ENCODE data around the gene TPD52L2.
A peak's percentile ranks its signal among the peaks of the same experiment; 100 is the strongest.

Gene TPD52L2

DNA sequence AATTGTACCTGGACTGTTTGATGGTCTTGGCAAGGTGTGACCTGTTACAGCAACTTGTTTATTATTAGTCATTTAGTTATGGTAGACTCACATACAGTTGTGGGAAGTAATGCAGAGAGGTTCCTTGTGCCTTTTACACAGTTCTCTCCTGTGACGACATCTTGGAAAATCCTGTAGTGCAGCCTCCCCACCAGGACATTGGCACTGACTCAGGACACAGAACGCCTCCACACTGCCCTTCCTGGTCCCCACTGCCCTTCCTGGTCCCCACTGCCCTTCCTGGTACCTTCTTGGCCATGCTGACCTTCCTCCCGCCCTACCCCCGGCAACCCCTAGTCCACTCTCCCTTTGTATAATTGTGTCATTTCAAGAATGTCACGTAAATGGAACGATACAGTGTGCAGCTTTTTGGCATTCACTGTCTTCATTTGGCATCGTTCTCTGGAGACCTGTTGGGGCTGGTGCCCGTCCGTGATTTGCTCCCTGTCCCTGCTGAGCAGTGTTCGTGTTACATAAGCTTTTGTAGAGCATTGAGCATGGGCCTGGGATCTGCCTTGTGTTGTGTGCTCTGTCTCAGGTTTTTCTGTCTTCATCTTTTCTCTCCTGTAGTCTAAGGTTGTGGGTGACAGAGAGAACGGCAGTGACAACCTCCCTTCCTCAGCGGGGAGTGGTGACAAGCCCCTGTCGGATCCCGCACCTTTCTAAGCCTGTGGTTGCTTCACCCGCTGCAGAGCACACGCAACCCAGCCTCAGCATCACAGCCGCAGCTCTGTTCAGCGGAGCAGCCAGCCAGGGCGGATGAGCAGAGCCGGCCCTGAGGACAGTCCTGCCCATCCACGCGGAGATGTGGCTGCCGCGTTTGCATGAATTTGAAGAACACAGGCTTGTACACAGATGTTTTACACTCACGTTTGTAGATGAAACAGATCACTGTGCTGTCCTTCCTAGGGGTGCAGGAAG is 24.5 kb downstream of the TPD52L2 start:
- peaks cover 69 to 100% (median 98%) of the 10 kb centered on the region in 11 experiments for H4K20me1 ChIP-seq
- H3K4me3 ChIP-seq = no peak overlapping the region
- H3K27ac ChIP-seq = peak overlapping the region in 5 of 11 experiments; percentile 3 to 35 (median 15); a peak in 6 of 22 replicates
- H3K4me1 ChIP-seq = peaks cover 39 to 97% (median 60%) of the 10 kb centered on the region in 10 experiments
- no peaks in the 10 kb centered on the region for H3K9me3 ChIP-seq (replicated peaks in 1 of 11)
- peak overlapping the region in 9 of 11 experiments; percentile 6 to 62 (median 46); a peak in 16 of 22 replicates for H3K4me2 ChIP-seq
- H3K36me3 ChIP-seq = peaks cover 78 to 90% (median 80%) of the 10 kb centered on the region in 11 experiments
- peak overlapping the region in 10 of 11 experiments; percentile 8 to 62 (median 35); a peak in 14 of 22 replicates for H3K9ac ChIP-seq
- H3K27me3 ChIP-seq = no peaks in the 10 kb centered on the region
- no peak for TF ChIP-seq Cebpa-rat (IDR thresholded peaks at IDR 0.05)

DNA sequence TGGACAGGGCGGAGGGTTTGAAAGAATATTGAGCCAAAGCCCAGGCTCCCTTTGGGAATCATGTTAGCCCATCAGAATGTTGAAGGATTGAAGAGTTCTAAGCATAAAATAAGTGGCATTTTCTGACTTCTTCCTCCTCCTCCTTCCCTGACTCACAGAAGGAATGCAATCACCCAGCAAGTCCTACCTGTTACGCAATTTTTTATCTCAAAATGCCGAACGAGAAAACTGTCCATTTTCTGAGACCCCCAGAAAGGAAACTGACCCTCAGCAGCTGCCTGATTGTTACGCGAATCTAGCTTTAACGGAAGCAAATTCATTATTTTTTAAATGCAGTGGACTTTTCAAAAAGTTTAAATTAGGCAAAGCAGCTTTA is 25.1 kb downstream of the TPD52L2 start:
- Histone ChIP-seq H3K36me3 (peaks cover 71 to 83% (median 73%) of the 10 kb centered on the region in 11 experiments), H3K4me2 (peak overlapping the region in 9 of 11 experiments; percentile 6 to 62 (median 46); a peak in 14 of 22 replicates), H3K27me3 (no peaks in the 10 kb centered on the region), H3K9ac (peak overlapping the region in 8 of 11 experiments; percentile 19 to 62 (median 35); a peak in 11 of 22 replicates), H3K27ac (peak overlapping the region in 5 of 11 experiments; percentile 3 to 35 (median 15); a peak in 4 of 22 replicates), H3K4me3 (no peak overlapping the region), H3K9me3 (replicated peaks in 1 of 11) (no peaks in the 10 kb centered on the region), H4K20me1 (peaks cover 62 to 96% (median 91%) of the 10 kb centered on the region in 11 experiments), H3K4me1 (peaks cover 35 to 90% (median 56%) of the 10 kb centered on the region in 10 experiments)
- TF ChIP-seq Cebpa-rat (IDR thresholded peaks at IDR 0.05) = peak in 8 of 11 experiments; percentile 43 to 84 (median 60); a peak in 11 of 22 replicates

DNA sequence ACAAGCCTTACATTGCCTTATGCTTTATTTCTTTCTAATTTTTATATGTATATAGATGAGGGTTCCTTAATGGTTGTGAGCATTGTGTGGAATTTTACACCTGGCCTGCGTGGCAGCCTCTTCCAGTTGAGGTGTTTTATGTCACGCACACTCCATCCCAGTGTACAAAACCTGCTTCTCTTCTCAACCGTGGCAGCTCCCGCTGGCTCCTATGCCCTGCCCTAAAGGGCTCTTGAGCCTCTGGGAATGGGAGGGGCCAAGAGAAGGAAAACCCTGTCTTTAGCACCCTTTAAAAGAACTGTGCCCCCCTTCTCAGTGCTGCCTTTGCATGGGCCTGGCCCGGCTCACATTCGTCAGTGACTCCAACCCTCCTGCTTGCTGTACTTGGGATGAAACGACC is 25.5 kb downstream of the TPD52L2 start:
- Histone ChIP-seq H3K9ac (peak overlapping the region in 6 of 11 experiments; percentile 1 to 62 (median 52); a peak in 9 of 22 replicates), H3K4me3 (no peak overlapping the region), H3K27ac (peak overlapping the region in 5 of 11 experiments; percentile 15 to 43 (median 32); a peak in 6 of 22 replicates), H3K4me2 (peak overlapping the region in 4 of 11 experiments; percentile 7 to 62 (median 56); a peak in 8 of 22 replicates), H3K9me3 (replicated peaks in 1 of 11) (no peaks in the 10 kb centered on the region), H3K36me3 (peaks cover 67 to 79% (median 69%) of the 10 kb centered on the region in 11 experiments), H3K27me3 (no peaks in the 10 kb centered on the region), H4K20me1 (peaks cover 58 to 91% (median 87%) of the 10 kb centered on the region in 11 experiments), H3K4me1 (peaks cover 31 to 86% (median 52%) of the 10 kb centered on the region in 10 experiments)
- TF ChIP-seq Cebpa-rat (IDR thresholded peaks at IDR 0.05) = no peak

DNA sequence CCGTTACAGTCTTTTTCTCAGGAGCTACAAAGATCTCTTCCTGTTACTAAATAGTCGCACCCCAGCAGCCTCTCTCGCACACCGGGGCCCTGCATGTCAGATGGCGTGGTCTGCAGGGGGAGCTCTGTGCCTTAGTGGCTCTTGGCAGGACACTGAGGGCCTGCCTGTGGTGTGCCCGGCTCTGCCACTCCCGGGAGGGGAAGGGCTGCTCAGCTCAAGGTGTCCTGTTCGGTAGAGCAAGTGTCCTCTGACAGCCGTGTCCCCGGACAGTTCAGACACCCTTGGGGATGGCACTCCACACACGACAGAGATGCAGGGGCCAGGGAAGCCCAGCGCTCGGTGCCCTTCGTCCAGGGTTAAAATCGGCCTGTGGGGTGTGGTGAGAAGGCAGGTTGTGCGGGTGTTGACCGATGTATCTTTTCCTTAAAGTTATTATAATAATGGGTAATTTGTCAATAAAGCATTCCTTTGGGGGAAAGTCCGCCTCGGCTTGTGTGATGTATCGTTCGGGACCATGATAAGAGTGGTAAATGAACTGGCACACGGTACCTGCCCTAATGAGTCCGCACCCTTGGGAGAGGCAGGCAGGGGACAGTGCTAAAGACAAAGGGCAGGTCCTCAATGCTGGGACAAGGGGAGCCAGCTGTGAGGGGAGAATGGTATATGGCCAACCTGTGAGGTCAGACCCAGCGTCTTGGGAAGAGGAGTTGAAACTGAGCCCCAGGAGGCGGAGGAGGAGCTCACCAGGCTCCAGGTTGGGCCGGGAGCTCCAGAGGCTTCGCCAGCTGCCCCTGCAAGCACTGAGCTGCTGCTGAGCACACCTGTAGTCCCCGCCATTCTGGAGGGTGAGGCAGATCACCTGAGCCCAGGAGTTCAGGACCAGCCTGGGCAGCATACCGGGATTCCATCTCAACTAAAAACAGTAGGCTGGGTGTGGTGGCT is 26.3 kb downstream of the TPD52L2 start:
- Histone ChIP-seq H3K27me3 (no peaks in the 10 kb centered on the region), H3K27ac (peak overlapping the region in 4 of 11 experiments; percentile 15 to 43 (median 26); a peak in 4 of 22 replicates), H3K36me3 (peaks cover 60 to 71% (median 62%) of the 10 kb centered on the region in 11 experiments), H3K4me1 (peaks cover 29 to 79% (median 47%) of the 10 kb centered on the region in 10 experiments), H3K9me3 (replicated peaks in 1 of 11) (no peaks in the 10 kb centered on the region), H3K4me3 (no peak overlapping the region), H4K20me1 (peaks cover 56 to 86% (median 82%) of the 10 kb centered on the region in 11 experiments), H3K9ac (peak overlapping the region in 6 of 11 experiments; percentile 1 to 62 (median 52); a peak in 5 of 22 replicates), H3K4me2 (peak overlapping the region in 3 of 11 experiments; percentile 7 to 61 (median 50); a peak in 3 of 22 replicates)
- TF ChIP-seq Cebpa-rat (IDR thresholded peaks at IDR 0.05) = no peak

DNA sequence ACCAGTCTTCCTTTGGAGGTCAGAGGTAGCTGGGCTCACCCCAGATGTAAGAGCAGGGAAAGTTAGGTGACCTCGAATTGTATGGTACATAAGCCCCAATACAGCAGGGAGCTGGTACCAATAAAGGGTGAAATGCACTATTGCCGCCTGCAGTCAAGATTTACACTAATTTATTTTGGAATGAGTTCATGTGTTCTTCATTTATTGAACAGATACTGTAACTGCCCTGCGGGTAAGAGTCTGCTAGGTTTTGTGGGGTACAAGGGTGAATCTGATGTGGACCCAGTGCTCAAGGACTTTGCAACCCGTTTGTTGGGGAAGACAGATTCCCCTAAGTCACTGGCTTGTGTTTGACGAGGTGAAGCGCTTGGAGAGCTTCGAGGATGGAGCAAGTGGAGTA is 27.3 kb downstream of the TPD52L2 start:
- Histone ChIP-seq H3K9ac (peak overlapping the region in 3 of 11 experiments; percentile 2 to 14 (median 12); a peak in 2 of 22 replicates), H3K36me3 (peaks cover 51 to 69% (median 56%) of the 10 kb centered on the region in 11 experiments), H4K20me1 (peaks cover 58 to 86% (median 82%) of the 10 kb centered on the region in 11 experiments), H3K9me3 (replicated peaks in 1 of 11) (no peaks in the 10 kb centered on the region), H3K27ac (no peak overlapping the region), H3K4me2 (no peak overlapping the region), H3K27me3 (no peaks in the 10 kb centered on the region), H3K4me1 (peaks cover 40 to 78% (median 57%) of the 10 kb centered on the region in 10 experiments), H3K4me3 (no peak overlapping the region)
- no peak for TF ChIP-seq Cebpa-rat (IDR thresholded peaks at IDR 0.05)

DNA sequence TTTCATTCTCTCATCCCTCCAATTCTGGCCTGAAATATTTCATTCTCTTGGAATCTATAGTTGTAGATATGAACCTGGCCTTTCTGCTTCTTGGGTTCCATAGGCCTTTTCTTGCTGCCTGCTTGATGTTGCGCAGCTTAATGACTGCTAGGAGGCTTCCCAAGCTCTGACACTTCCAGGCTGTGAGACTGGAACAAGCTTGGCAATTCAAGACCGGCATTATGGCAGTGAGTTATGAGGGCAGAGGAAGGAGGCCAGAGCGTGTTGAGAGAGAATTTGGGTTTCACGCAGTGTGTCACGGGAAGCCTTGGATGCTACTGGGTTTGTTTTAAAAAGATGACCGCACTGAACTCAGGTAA is 28.9 kb downstream of the TPD52L2 start:
- Histone ChIP-seq H3K27ac (peak overlapping the region in 10 of 11 experiments; percentile 45 to 95 (median 90); a peak in 14 of 22 replicates), H3K4me3 (peak overlapping the region in 7 of 10 experiments; percentile 11 to 82 (median 75); a peak in 6 of 20 replicates), H4K20me1 (peaks cover 60 to 86% (median 82%) of the 10 kb centered on the region in 11 experiments), H3K36me3 (peaks cover 44 to 69% (median 55%) of the 10 kb centered on the region in 11 experiments), H3K9me3 (replicated peaks in 1 of 11) (no peaks in the 10 kb centered on the region), H3K4me2 (peak overlapping the region; percentile 80 to 96 (median 86)), H3K4me1 (peaks cover 56 to 78% (median 66%) of the 10 kb centered on the region in 10 experiments), H3K27me3 (no peaks in the 10 kb centered on the region), H3K9ac (peak overlapping the region; percentile 2 to 94 (median 88); a peak in 17 of 22 replicates)
- no peak for TF ChIP-seq Cebpa-rat (IDR thresholded peaks at IDR 0.05)

DNA sequence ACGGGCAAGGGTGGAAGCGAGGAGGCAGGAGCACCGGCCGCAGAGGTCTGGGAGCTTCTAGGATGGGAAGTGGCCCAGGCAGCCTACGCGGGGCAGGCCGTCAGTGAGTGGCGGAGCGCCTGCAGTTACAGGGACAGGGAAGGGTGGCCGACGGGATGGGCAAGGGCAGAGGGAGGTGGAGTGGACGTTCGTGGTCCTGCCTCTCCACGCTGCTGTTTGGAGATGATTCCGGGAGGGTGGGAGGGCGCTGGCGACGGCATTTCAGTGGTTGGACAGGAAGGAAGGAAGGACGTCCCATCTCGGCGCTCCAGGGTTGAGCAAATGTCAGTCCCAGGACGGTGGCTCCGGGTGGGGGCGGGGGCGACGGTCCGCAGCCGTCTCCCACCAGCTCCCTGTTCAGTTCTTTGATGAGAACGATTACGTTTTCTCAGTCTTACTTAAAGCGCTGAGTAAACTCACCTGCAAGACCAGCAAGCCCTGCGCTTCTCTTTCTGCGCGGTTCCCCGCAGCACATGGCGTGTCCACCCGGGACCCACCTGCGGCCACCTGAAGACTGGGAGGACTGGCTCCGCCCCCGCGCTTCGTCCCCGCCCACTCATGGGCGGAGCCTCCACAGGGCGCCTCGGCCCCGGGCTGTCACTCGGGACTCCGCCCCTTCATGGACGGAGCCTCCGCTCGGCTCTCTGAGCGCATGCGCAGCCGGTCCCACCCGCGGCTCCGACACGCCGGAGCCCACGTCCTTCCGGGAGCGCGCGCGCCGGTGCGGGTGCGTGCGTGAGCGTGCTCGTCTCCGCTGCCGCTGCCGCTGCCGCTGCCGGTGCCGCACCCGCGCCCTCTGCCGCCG is 29.5 kb downstream of the TPD52L2 start, which contains the start of gene DNAJC5:
TSS of gene DNAJC5 (plus strand) at position 769 of the 844 bp plus-strand sequence. CDS start 33,220 bp downstream, outside the sequence.
- no peaks in the 10 kb centered on the region for H3K27me3 ChIP-seq
- H3K27ac ChIP-seq = peak within 1 kb of the TSS; percentile 82 to 95 (median 92)
- no peak for TF ChIP-seq Cebpa-rat (IDR thresholded peaks at IDR 0.05)
- H4K20me1 ChIP-seq = peaks cover 60 to 86% (median 82%) of the 10 kb centered on the region in 11 experiments
- H3K36me3 ChIP-seq = peaks cover 38 to 67% (median 51%) of the 10 kb centered on the region in 11 experiments
- peak within 1 kb of the TSS; percentile 62 to 82 (median 73) for H3K4me3 ChIP-seq
- peaks cover 60 to 78% (median 66%) of the 10 kb centered on the region in 10 experiments for H3K4me1 ChIP-seq
- no peaks in the 10 kb centered on the region for H3K9me3 ChIP-seq (replicated peaks in 1 of 11)
- peak within 1 kb of the TSS; percentile 83 to 94 (median 90) for H3K9ac ChIP-seq
- H3K4me2 ChIP-seq = peak within 1 kb of the TSS; percentile 86 to 100 (median 96)
